ENCODE data around the gene SLC3A2. TPM values are rescaled to one million over a fixed set of nuclear protein-coding genes. Genes with fewer than 3 reads are reported as not detected.
"Not testable (repeated sequence)": the region's sequence is repeated elsewhere in the genome, so short reads cannot be mapped to it uniquely, and the experiment has no call there.

SLC3A2 gene
- total RNA-seq, 1 donor from 2014 or later: 35.0 TPM

- H3K4me1 ChIP-seq: peaks cover 54% of the 10 kb centered on the region
- H3K4me3 ChIP-seq: no peak overlapping the region
- H3K27ac ChIP-seq (replicated peaks): no peak overlapping the region
- no peaks in the 10 kb centered on the region for H3K9me3 ChIP-seq (replicated peaks)
- no peak for DNase-seq
- no peak for TF ChIP-seq CTCF (IDR thresholded peaks at IDR 0.05; ENCODE audit: borderline replicate concordance)
- intact Hi-C loops (cut with micrococcal nuclease): loop anchor here (10.0 kb wide), 1 partner anchor 111 kb away; the partner anchor contains the start of genes HNRNPUL2 and TTC9C
- peaks cover 39% of the 10 kb centered on the region for H3K36me3 ChIP-seq
- no peaks in the 10 kb centered on the region for H3K27me3 ChIP-seq (ENCODE audit: low read depth)
Observed at GRCh38 chr11:62835336-62835735, 45.4 kb upstream of the SLC3A2 start.

- intact Hi-C loops (cut with micrococcal nuclease): loop anchor here (10.0 kb wide), 1 partner anchor 114 kb away; the partner anchor contains the start of genes HNRNPUL2 and TTC9C
- H3K27me3 ChIP-seq (ENCODE audit: low read depth): no peaks in the 10 kb centered on the region
Observed at GRCh38 chr11:62839050-62839945, 41.4 kb upstream of the SLC3A2 start, which contains the start of gene WDR74. Gene WDR74, minus strand, starts transcription at chr11:62839590. Its CDS starts 20 bp downstream, at chr11:62839570.

GRCh38 chr11:62840721-62841360 is 39.9 kb upstream of the SLC3A2 start:
- peaks cover 13% of the 10 kb centered on the region for H3K36me3 ChIP-seq
- peak overlapping the region; percentile 95 for H3K4me3 ChIP-seq
- H3K9me3 ChIP-seq (replicated peaks); intact Hi-C loops (cut with micrococcal nuclease); H3K27me3 ChIP-seq (ENCODE audit: low read depth): not testable (repeated sequence)
- peaks cover 43% of the 10 kb centered on the region for H3K4me1 ChIP-seq
- DNase-seq: peak; percentile 52
- H3K27ac ChIP-seq (replicated peaks): peak overlapping the region; percentile 99

More at GRCh38 chr11:62839050-62839945, 41.4 kb upstream of the SLC3A2 start, which contains the start of gene WDR74:
- peak; percentile 93 for DNase-seq
- Histone ChIP-seq H3K4me3 (peak within 1 kb of the TSS; percentile 95), H3K4me1 (peaks cover 43% of the 10 kb centered on the region), H3K36me3 (peaks cover 28% of the 10 kb centered on the region), H3K9me3 (replicated peaks) (no peaks in the 10 kb centered on the region), H3K27ac (replicated peaks) (peak within 1 kb of the TSS; percentile 99)
- TF ChIP-seq CTCF (IDR thresholded peaks at IDR 0.05; ENCODE audit: borderline replicate concordance): no peak

- intact Hi-C loops (cut with micrococcal nuclease): no loop called here
- peak overlapping the region; percentile 99 for H3K27ac ChIP-seq (replicated peaks)
Observed at GRCh38 chr11:62841361-62842170, 39.1 kb upstream of the SLC3A2 start.

More at GRCh38 chr11:62841361-62842170, 39.1 kb upstream of the SLC3A2 start:
- TF ChIP-seq CTCF (IDR thresholded peaks at IDR 0.05; ENCODE audit: borderline replicate concordance): no peak
- peak; percentile 79 for DNase-seq
- Histone ChIP-seq H3K4me1 (peaks cover 43% of the 10 kb centered on the region), H3K4me3 (peak overlapping the region; percentile 95), H3K27me3 (ENCODE audit: low read depth) (no peaks in the 10 kb centered on the region), H3K36me3 (peaks cover 7% of the 10 kb centered on the region), H3K9me3 (replicated peaks) (no peaks in the 10 kb centered on the region)
